DMS 273 (cell line): ENCODE data around the gene AQP3.
"Not testable (repeated sequence)": the region's sequence is repeated elsewhere in the genome, so short reads cannot be mapped to it uniquely, and the experiment has no call there.

ENCODE experiments used
- DNase-seq: peaks from one replicate; lab custom pipeline; 2025; ENCODE audit not compliant: unreplicated experiment; lab: John Stamatoyannopoulos, UW

AQP3 gene

DNA sequence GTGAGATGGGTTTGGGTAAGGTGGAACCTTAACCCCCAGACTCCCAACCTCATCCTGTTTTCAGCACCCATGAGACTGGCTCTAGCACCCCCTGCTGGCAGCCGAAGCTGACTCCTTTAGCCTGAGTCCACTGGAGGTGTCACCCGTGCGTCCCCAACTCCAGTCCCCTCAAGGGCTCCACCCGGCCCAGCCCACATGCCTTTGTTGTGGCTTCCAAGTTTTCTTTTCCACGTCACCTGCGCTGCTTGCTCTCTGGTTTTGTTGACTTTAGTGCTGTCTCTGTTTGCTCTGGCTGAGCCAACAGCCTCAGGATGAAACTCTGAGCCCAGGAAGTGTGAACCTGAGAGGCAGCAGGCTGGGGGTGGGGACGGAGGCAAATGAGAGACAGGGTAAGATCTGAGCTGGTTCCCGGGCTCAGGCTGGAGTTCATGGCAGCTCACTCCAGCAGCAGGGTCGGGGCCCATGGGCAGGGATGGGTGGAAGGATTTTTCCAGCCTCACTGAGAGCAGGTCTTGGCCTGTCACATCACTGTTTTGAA lies 31.8 kb downstream of the AQP3 start:
- DNase-seq, result peak; percentile 67

DNA sequence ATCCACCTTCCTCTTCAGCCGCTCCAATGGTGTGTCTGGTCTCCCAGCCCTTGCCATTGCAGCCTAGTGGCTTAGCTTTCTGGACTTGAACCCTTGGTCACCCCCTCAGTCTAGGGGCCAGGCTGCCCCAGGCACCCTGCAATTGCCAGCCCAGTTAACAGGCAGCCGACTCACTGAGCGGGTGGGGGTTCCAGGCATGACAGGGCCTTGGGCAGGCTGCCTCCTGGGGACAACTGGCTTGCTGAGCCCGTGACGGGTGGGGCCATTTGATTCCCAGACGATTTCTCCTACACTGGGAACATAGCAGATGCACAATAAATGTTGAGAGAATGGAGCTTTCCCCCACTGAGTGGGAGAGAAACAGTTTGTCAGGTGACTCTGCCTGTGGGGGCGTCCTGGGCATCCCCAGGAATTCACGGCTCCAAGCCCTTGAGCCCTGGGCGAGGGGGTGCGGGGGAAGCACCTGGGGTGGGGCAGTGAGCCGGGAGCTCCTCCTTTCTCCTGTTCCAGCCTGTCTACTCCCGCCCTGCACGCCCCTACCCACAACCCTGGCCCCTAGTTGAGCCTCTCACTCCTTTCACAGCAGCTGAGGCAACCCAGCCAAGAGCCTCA lies 32.4 kb downstream of the AQP3 start:
- DNase-seq, result no peak

DNA sequence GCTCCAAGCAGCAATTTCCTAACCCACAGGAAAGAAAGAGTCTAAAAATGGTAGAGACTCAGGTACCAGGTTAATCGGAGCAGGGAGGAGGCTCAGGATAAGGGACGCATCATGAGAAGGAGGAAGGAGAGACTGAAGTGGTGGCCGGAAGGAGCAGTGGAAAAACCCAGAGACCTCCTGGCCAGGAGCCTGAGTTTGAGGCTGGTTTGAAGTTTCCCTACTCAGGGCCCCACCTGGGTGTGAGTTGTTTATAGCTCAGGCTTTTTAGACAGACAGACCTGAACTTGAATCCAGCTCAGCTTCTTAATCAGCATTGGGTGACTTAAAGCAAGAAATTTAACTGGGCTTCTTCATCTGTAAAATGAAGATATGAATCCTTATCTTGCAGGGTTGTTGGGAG lies 33.1 kb downstream of the AQP3 start:
- DNase-seq, result no peak

DNA sequence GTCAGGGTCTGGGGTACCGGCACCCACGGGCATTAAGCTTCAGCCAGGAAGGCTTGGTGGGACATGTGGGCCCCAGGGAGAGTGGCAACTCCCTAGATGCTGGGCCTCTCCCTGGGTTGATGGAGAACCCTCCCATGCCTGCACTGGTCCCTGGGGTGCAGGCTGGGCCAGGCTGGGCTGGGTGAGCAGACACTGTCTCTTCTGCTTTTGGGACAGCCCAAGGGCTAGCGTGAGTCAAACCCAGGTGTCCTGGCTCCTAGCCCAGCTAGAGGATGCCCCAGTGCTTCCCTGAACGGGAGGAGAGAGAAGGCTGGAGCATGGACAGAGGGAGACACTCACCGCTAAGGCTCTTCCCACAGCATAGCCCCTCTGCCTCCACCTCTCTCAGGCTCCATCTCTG lies 39.3 kb downstream of the AQP3 start:
- DNase-seq, result no peak

DNA sequence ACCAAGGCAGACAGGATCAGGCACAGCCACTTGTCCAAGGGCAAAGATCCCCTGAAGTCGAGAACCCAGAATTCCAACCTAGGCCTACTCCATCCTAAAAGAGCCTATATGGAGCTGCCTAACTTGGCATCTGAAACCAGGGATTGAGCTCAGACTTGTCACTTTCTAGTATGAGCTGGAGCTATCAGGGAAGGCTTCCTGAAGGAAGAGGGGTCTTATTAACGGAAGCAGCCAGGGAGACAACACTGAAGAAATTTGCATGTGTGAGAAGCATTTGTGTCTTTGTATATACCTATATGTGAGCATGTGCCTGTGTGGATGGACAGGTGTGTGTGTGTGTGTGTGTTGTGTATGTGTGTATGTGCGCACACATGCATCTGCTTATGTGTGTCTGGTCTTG lies 40.3 kb downstream of the AQP3 start:
- no peak for DNase-seq

- DNase-seq, result no peak
Observed at GRCh38 chr9:33404788-33405362, 42.5 kb downstream of the AQP3 start.

DNA sequence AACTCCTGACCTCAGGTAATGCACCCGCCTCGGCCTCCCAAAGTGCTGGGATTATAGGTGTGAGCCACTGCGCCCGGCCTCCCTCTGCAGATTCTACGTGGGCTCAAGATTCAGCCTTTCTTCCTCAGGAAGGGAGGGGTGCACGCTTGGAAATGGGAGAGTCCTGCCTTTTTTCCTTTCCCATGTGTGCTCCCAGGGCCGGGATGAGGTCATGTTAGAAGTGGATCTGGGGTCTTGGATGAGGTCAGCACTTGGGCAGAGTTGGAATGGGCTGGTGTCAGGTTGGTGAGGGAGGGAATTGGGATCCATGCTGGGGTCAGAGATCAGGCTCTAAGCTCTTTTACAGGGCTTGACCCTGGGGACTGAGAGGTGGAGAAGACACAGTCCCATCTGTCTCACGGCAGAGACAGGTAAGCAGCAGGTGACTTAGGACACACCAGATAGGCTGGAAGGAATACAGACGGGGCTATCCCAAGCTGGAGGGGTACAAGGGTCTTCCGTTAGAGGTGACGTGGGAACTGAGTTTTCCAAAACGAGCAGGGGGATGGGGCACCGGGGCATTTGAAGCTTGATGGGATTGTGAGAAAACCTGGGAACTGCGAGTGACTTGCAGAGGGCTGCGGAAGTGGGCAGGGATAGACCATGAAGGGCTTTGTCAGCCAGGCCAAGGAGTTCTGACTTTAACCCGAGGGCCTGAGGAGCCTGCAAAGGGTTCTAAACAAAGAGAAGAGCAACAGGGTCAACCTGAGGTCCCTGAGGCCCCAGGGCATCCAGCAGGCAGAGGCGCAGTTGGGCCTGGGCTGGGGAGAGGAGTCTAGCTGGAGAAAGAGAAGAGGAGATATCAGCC lies 43.2 kb downstream of the AQP3 start:
- DNase-seq, result no peak

- not testable (repeated sequence) for DNase-seq
Observed at GRCh38 chr9:33402371-33402770, 45.0 kb downstream of the AQP3 start, which contains the start of gene AQP7. Gene AQP7 (minus strand): TSS chr9:33402568. CDS start chr9:33401262, 1,306 bp downstream.

DNA sequence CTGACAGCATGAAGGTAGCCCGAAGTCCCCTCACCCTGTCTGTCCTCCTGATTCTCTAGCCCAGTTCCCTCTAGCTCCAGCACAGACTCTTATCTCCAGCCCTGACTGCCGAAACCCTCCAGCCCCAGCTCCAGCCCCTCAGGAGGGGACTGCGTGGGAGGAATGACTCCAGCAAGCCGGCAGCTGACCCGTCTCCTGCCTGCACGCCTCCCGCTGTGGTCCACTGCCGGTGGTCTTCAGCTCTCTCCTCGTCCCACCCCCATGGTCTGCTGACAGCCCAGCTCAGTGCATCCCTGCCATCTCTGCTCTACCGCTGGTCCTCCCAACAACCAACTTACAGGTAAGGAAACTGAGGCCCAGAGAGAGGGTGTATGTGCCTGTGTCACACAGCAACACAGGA lies 45.6 kb downstream of the AQP3 start:
- DNase-seq, result not testable (repeated sequence)

DNA sequence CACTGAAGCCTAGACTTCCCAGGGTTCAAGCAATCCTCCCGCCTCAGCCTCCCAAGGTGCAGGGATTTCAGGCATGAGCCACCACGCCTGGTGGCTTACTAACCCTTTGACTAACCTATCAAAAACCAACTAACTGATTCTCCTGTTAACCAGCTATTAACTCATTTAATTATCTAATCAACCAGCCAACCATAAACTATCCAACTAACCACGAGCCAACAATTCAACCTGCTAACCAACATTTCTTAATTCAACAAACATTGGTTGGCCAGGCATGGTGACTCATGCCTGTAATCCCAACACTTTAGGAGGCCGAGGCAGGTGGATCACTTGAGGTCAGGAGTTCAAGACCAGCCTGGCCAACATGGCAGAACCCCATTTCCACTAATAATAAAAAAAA lies 48.3 kb downstream of the AQP3 start:
- not testable (repeated sequence) for DNase-seq

DNA sequence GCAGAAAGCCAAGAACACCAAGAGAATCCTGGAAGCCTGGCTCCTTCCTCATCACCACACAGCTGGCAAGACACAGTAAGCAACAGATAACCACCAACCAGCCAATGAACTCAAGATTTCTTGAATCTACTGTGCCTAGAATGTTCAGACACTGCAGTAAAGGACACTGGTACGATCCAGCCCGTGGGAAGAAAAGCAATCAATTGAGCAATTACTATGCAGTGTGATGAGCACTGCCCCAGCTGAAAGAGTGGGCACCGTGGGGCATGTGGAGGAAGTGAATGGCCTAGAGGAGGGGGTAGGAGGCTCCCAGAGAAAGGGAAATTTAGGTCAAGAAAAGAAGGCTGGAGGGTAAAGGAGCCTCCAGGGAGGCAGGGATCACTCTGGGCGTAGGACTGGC lies 49.6 kb downstream of the AQP3 start:
- not testable (repeated sequence) for DNase-seq

- DNase-seq, result not testable (repeated sequence)
Observed at GRCh38 chr9:33395159-33395879, 52.1 kb downstream of the AQP3 start.

DNA sequence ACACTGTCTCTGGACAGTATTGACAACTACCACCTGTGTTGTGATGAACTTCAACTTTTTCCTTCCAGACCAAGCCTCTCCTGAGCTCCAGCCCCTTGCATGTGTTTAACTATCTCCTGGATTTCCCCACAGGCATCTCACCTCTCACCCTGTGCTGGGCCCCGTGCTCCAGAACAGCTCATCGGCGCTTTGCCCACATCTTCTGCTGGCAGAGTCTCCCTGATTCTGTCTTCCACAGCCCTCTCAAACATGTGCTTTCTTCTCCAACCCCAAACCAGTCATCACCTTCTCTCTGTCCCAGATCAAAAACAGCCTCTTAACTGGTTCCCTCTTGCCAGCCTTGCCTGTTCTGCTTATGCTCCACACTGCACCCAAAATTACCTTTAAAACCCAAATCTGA lies 53.4 kb downstream of the AQP3 start:
- not testable (repeated sequence) for DNase-seq

DNA sequence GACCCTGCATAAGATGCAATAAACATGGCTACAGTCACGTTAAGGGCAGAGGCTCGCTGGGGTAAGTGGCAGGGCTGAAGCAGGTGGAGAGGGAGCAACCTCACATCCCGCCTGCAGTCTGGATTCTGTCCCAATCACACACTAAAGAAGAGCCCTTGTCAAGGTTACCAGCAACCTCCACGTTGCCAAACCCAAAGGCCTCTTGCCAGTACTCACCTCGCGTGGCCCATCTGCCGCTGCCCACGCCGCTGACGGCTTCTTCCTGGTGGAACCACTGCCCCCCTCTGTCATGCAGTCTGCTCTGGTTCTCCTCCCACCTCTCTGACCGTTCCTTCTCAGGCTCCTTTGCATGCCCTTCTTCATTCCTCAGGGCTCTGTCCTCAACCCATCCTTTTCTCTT lies 53.8 kb downstream of the AQP3 start:
- DNase-seq, result peak; percentile 51

GRCh38 chr9:33392591-33393021 lies 54.8 kb downstream of the AQP3 start:
- DNase-seq, result not testable (repeated sequence)
